T-helper 1 cell treated with Interleukin-12 subunit alpha and Interleukin-12 subunit beta and Interleukin-4 antibody, amounts not matched to agents 30 μg/mL and 1 μg/mL, for 36 hours (primary cell): ENCODE measurements around the gene CAMKK1.
A peak's percentile ranks its signal among the peaks of the same experiment; 100 is the strongest.

ENCODE experiments used
- H3K27ac Mint-ChIP-seq: one replicate; pipeline ENCODE4 v1.8.0; 2021; ENCODE audit warnings: mild to moderate bottlenecking, mixed read lengths
- H3K27me3 Mint-ChIP-seq: one replicate; pipeline ENCODE4 v1.8.0; 2021; ENCODE audit warnings: low read depth, mixed read lengths
- H3K36me3 Mint-ChIP-seq: one replicate; pipeline ENCODE4 v1.8.0; 2021; ENCODE audit warnings: low read depth, mixed read lengths
- H3K4me1 Mint-ChIP-seq: one replicate; pipeline ENCODE4 v1.8.0; 2021; ENCODE audit warnings: low read depth, mixed read lengths
- H3K4me3 Mint-ChIP-seq: one replicate; pipeline ENCODE4 v1.8.0; 2021; ENCODE audit warnings: mild to moderate bottlenecking, moderate library complexity, mixed read lengths
- H3K9me3 Mint-ChIP-seq: one replicate; pipeline ENCODE4 v1.8.0; 2021; ENCODE audit warnings: mixed read lengths

CAMKK1 gene

GRCh38 chr17:3911271-3912053 is 18.6 kb upstream of the CAMKK1 start:
- peak overlapping the region; percentile 69 for H3K4me3 Mint-ChIP-seq
- H3K4me1 Mint-ChIP-seq, result peaks cover 22% of the 10 kb centered on the region
- H3K9me3 Mint-ChIP-seq, result no peaks in the 10 kb centered on the region
- peak overlapping the region; percentile 93 for H3K27ac Mint-ChIP-seq
- H3K36me3 Mint-ChIP-seq, result no peaks in the 10 kb centered on the region
- no peaks in the 10 kb centered on the region for H3K27me3 Mint-ChIP-seq

- Mint-ChIP-seq H3K27ac (peak overlapping the region; percentile 93), H3K4me1 (peaks cover 19% of the 10 kb centered on the region), H3K27me3 (no peaks in the 10 kb centered on the region), H3K4me3 (no peak overlapping the region), H3K36me3 (no peaks in the 10 kb centered on the region), H3K9me3 (no peaks in the 10 kb centered on the region)
Measured at GRCh38 chr17:3910420-3911270, 17.8 kb upstream of the CAMKK1 start.

GRCh38 chr17:3909257-3909656 is 16.4 kb upstream of the CAMKK1 start:
- Mint-ChIP-seq H3K27ac (no peak overlapping the region), H3K4me3 (no peak overlapping the region), H3K27me3 (no peaks in the 10 kb centered on the region), H3K36me3 (no peaks in the 10 kb centered on the region), H3K9me3 (no peaks in the 10 kb centered on the region), H3K4me1 (peaks cover 19% of the 10 kb centered on the region)

- Mint-ChIP-seq H3K4me1 (peaks cover 12% of the 10 kb centered on the region), H3K27me3 (no peaks in the 10 kb centered on the region), H3K9me3 (no peaks in the 10 kb centered on the region), H3K27ac (no peak overlapping the region), H3K4me3 (no peak overlapping the region), H3K36me3 (no peaks in the 10 kb centered on the region)
Measured at GRCh38 chr17:3907483-3908216, 14.8 kb upstream of the CAMKK1 start.

GRCh38 chr17:3906881-3907280 is 14.0 kb upstream of the CAMKK1 start:
- peaks cover 11% of the 10 kb centered on the region for H3K4me1 Mint-ChIP-seq
- no peaks in the 10 kb centered on the region for H3K27me3 Mint-ChIP-seq
- no peaks in the 10 kb centered on the region for H3K36me3 Mint-ChIP-seq
- no peak overlapping the region for H3K4me3 Mint-ChIP-seq
- no peaks in the 10 kb centered on the region for H3K9me3 Mint-ChIP-seq
- no peak overlapping the region for H3K27ac Mint-ChIP-seq

- H3K27ac Mint-ChIP-seq, result no peak overlapping the region
- no peak overlapping the region for H3K4me3 Mint-ChIP-seq
- H3K36me3 Mint-ChIP-seq, result no peaks in the 10 kb centered on the region
- H3K4me1 Mint-ChIP-seq, result no peaks in the 10 kb centered on the region
- H3K27me3 Mint-ChIP-seq, result peaks cover 4% of the 10 kb centered on the region
- H3K9me3 Mint-ChIP-seq, result no peaks in the 10 kb centered on the region
Measured at GRCh38 chr17:3905017-3905520, 12.2 kb upstream of the CAMKK1 start.

GRCh38 chr17:3904501-3904900 is 11.6 kb upstream of the CAMKK1 start:
- no peaks in the 10 kb centered on the region for H3K4me1 Mint-ChIP-seq

GRCh38 chr17:3903881-3904290 is 11.0 kb upstream of the CAMKK1 start:
- Mint-ChIP-seq H3K27me3 (peaks cover 4% of the 10 kb centered on the region), H3K4me3 (no peak overlapping the region), H3K9me3 (no peaks in the 10 kb centered on the region), H3K27ac (no peak overlapping the region), H3K36me3 (no peaks in the 10 kb centered on the region), H3K4me1 (no peaks in the 10 kb centered on the region)

More at GRCh38 chr17:3904501-3904900, 11.6 kb upstream of the CAMKK1 start:
- Mint-ChIP-seq H3K27me3 (peaks cover 4% of the 10 kb centered on the region), H3K36me3 (no peaks in the 10 kb centered on the region), H3K4me3 (no peak overlapping the region), H3K27ac (no peak overlapping the region), H3K9me3 (no peaks in the 10 kb centered on the region)

- H3K9me3 Mint-ChIP-seq, result no peaks in the 10 kb centered on the region
- H3K27me3 Mint-ChIP-seq, result peaks cover 4% of the 10 kb centered on the region
- H3K36me3 Mint-ChIP-seq, result no peaks in the 10 kb centered on the region
Measured at GRCh38 chr17:3903051-3903825, 10.4 kb upstream of the CAMKK1 start.

GRCh38 chr17:3900646-3901045 is 7.8 kb upstream of the CAMKK1 start:
- Mint-ChIP-seq H3K27ac (no peak overlapping the region), H3K36me3 (no peaks in the 10 kb centered on the region), H3K27me3 (peaks cover 4% of the 10 kb centered on the region), H3K9me3 (no peaks in the 10 kb centered on the region), H3K4me3 (no peak overlapping the region), H3K4me1 (no peaks in the 10 kb centered on the region)

More at GRCh38 chr17:3903051-3903825, 10.4 kb upstream of the CAMKK1 start:
- Mint-ChIP-seq H3K4me3 (no peak overlapping the region), H3K27ac (no peak overlapping the region), H3K4me1 (no peaks in the 10 kb centered on the region)

GRCh38 chr17:3897731-3898130 is 4.9 kb upstream of the CAMKK1 start:
- no peaks in the 10 kb centered on the region for H3K36me3 Mint-ChIP-seq
- H3K4me1 Mint-ChIP-seq, result peaks cover 8% of the 10 kb centered on the region
- no peak overlapping the region for H3K4me3 Mint-ChIP-seq
- H3K9me3 Mint-ChIP-seq, result no peaks in the 10 kb centered on the region
- H3K27me3 Mint-ChIP-seq, result peaks cover 4% of the 10 kb centered on the region
- no peak overlapping the region for H3K27ac Mint-ChIP-seq

- peaks cover 4% of the 10 kb centered on the region for H3K27me3 Mint-ChIP-seq
- no peak overlapping the region for H3K27ac Mint-ChIP-seq
- H3K4me3 Mint-ChIP-seq, result no peak overlapping the region
- no peaks in the 10 kb centered on the region for H3K36me3 Mint-ChIP-seq
- peaks cover 11% of the 10 kb centered on the region for H3K4me1 Mint-ChIP-seq
- H3K9me3 Mint-ChIP-seq, result no peaks in the 10 kb centered on the region
Measured at GRCh38 chr17:3896968-3897235, 4.0 kb upstream of the CAMKK1 start.

- Mint-ChIP-seq H3K4me1 (peaks cover 16% of the 10 kb centered on the region), H3K27me3 (peaks cover 9% of the 10 kb centered on the region), H3K36me3 (no peaks in the 10 kb centered on the region), H3K27ac (no peak overlapping the region), H3K9me3 (no peaks in the 10 kb centered on the region), H3K4me3 (no peak overlapping the region)
Measured at GRCh38 chr17:3896108-3896967, 3.5 kb upstream of the CAMKK1 start.
